Dedifferentiated amniotic fluid mesenchymal stem cell (primary cell): ENCODE measurements around the gene CELSR2.
"Not testable (repeated sequence)": the region's sequence is repeated elsewhere in the genome, so short reads cannot be mapped to it uniquely, and the experiment has no call there.

Experiments used
- DNase-seq: peaks from one replicate; pipeline ENCODE4 v3.0.0-alpha.2; 2016; ENCODE audit errors: extremely low spot score

Gene CELSR2, protein sequence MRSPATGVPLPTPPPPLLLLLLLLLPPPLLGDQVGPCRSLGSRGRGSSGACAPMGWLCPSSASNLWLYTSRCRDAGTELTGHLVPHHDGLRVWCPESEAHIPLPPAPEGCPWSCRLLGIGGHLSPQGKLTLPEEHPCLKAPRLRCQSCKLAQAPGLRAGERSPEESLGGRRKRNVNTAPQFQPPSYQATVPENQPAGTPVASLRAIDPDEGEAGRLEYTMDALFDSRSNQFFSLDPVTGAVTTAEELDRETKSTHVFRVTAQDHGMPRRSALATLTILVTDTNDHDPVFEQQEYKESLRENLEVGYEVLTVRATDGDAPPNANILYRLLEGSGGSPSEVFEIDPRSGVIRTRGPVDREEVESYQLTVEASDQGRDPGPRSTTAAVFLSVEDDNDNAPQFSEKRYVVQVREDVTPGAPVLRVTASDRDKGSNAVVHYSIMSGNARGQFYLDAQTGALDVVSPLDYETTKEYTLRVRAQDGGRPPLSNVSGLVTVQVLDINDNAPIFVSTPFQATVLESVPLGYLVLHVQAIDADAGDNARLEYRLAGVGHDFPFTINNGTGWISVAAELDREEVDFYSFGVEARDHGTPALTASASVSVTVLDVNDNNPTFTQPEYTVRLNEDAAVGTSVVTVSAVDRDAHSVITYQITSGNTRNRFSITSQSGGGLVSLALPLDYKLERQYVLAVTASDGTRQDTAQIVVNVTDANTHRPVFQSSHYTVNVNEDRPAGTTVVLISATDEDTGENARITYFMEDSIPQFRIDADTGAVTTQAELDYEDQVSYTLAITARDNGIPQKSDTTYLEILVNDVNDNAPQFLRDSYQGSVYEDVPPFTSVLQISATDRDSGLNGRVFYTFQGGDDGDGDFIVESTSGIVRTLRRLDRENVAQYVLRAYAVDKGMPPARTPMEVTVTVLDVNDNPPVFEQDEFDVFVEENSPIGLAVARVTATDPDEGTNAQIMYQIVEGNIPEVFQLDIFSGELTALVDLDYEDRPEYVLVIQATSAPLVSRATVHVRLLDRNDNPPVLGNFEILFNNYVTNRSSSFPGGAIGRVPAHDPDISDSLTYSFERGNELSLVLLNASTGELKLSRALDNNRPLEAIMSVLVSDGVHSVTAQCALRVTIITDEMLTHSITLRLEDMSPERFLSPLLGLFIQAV (N-terminal part only)

DNA sequence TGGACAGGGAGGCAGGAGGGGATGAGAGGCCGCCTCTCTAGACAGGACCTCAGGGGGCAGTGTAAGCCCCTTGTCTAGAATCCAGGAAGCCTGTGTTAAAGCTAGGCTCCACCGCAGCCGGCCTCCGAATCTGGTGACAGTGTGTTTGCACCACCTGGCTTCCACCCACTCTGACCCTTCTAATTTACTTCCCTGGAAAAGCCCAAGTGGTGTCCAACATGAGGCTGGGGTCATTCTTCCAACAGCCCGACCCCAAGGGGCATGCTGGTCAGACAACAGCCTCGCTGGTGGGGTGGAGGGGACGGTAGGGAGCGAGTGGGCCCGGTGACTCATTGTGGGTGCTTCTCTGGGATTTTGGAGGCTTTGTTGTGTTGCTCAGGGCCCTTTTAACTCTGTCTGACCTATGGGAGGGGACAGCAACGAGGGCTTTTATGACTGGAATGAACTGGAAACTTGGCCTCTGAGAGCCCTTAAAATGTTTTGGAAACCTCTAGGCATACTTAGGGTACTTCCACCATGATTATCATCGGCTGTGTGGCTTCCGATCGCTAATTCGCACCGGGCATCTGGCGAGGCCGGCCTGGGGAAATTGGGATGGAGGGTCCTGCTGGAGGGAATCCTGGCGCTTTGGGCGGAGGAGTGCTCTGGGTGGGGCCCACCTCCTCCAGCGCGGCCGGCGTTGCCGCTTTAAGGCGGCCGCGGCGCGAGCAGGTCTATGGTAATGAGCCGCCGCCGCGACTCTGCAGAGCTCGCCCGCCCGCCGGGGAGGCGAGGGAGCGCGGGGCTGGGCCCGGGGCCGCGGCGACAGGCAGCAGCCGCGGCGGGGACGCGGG, at the start of gene CELSR2:
CELSR2 (plus strand) TSS at position 743 of the 833 bp plus-strand sequence. CDS start 541 bp downstream, outside the sequence.
- no peak for DNase-seq

DNA sequence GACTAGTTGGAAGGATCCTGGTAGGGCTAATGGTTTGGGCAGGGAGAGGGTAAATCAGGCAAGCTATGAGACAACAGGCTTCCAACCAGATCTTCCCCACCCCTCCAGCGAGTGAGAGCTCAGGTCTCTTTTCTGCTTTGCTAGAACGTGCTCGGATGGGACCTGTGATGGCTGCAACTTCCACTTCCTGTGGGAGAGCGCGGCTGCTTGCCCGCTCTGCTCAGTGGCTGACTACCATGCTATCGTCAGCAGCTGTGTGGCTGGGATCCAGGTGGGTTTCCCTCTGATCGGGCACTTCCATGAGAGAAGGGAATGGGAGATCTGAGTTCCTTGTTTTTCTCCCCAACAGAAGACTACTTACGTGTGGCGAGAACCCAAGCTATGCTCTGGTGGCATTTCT, 49.6 kb upstream of the CELSR2 start:
- no peak for DNase-seq

DNA sequence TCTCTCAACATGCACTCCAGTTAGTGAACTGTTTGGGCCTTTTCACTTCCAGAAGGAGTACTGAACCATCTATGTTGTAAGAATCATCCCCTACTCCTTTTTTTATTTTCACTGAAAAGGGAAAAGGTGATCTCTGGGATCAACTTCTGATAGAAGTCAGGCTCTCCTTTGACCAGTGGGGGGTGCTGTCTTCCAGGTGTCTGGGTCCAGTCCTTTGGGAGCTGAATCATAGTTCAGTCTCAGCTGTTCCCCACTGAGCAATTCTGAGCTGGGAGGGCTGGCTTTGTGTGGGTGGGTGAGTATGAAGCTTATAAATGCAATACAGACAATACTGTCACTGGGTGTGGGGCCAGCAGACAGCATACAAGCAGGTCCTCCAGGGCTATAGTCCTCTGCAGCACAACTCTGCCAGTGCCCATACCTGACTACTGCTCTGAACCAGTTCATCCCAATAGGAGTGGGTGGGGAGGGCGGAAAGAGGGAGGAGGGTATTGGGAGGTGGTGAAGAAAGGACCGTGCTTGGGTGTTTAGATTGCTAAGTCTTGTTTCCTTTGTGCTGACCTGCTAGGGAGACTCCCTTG, 48.1 kb upstream of the CELSR2 start:
- DNase-seq, result peak; percentile 84

DNA sequence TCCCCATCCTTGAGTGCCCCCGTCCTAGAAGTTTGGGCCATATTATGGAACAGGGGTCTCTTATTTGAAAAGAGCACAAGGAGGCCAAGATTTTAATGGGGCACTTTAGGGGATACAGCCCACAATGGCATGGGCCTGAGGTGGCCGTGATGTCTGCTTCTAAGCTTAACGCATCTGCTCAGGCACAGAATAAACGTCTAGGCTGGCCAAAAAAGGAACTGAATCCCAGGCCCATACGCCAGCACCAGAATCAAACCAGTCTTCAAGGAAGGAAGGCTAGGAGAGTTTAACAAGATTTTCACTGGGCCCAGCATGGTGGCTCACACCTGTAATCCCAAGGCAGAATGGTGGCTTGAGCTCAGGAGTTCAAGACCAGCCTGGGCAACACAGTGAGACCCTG, 44.9 kb upstream of the CELSR2 start:
- DNase-seq, result no peak

DNA sequence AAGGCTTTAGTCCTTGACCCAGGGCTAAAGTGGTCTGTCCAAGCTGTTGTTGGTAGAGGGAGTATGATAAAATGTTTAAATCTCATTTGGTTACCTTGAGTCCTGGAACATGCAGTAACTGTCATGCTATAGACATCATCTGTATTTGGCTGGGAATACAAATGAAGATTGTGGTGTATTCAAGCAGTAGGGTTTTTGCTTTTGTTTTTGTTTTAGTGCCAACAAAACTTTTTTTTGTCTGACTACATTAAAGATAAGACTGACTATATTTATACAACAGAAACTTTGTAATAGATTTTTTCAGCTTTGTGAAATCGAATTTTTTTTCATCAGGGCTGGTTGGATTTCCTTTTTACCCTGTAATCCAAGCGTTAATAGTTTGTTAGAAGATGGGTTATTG, 43.0 kb upstream of the CELSR2 start:
- no peak for DNase-seq

DNA sequence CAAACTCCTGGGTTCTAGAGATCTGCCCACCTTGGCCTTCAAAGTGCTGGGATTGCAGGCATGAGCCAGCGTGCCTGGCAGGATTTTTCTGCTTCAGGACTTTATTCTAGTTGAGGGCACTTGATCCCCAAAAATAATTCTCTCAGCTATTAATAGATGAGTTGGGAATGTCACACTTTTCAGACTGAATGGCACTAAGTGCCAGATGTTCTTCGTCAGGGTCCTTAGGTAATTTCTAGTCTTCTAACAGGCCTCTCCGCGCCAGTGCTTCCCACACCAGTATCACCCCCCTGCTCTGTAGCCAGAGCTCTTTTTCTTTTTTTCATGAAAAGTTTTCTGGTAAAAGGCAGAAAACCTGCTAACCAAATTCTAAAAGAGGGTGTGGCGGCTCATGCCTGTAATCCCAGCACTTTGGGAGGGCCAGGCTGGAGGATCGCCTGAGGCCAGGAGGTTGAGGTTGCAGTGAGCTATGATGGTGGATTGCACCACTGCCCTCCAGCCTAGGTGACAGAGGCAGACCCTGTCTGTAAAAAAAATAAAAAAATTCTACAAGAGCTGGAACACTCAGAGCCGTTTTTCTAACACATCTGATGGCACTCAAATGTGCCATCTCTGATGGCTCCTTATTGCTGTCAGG, 41.8 kb upstream of the CELSR2 start:
- DNase-seq, result no peak

DNA sequence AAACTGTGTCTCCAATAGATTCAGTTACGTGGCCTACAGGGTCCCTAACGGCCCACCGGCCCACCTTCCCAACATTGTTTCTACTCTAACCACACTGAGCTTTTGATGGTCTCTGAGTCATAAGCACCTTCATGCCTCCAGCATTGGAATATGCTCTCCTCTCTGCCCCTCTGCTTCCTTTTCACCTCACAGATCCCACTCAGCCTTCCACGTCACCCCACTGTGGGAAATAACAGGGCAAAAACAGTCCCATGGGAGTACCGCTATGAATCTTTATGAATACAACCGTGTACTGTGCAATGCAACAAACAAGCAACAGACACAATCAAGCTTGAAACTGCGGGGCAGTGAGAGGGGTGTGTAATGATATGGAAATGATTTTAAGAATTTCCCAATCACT, 40.9 kb upstream of the CELSR2 start:
- DNase-seq, result no peak

DNA sequence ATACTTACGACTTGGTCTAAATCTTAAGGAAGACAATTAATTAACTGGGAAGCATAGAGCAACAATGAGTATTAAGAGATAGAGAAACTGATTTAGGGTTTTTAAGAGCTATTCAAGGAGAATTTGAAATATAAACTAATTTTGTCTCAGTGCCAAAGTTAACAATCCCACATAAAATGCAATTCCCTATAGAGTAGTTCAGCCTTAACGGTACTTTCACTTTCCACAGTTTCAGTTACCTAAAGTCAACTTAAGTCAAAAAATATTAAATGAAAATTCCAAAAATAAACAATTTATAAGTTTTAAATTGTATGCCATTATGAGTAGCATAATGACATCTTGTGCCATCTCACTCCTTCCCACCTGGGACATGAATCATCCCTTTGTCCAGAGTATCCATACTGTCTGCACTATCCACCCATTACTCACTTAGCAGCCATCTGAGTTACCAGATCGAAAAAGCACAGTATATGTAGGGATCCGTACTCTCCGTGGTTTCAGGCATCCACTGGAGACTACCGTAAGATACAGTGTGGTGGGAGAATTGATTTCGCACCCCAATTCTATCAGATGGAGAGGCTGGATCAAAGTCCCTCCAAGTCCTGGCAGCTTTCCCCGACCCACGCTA, 40.4 kb upstream of the CELSR2 start:
- no peak for DNase-seq

DNA sequence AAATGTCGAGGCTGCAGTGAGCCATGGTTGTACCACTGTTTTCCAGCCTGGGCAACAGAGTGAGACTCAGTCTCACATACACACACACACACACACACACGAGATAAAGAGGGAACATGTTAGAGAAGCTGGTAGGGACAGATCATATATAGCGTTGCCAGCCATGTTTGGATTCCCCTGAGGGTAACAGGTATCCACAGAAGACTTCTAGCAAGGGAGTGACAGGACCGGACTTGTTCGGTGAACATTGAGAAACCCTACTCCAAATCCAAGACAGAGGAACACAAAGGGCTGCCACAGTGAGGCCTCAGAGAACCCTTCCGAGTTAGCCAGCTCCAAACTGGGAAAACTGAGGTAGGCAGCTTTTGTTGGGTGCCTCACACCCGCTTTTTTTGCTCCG, 39.3 kb upstream of the CELSR2 start:
- DNase-seq, result no peak

DNA sequence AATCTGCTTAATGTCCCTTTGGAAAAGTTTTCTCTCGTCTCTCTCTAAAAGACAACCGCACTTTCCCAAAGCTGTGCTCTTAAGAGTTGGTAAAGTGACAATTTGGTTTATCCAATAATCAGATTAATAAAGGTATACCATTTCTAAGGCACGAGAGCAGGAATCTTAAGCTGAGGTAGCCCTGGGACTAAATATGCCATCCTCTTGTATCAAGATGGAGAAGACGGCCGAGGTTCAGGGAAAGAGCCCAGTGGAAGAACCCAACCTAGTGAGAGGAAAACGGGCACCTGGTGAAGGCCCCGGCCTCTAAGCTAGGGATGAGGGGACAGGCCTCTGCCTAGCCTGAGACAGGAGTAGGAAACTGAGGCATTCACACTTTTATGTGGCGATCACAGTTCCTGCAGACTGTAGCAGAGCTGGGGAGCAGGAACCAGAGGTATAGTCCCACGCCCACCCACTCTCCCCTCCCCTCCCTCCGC, 36.0 kb upstream of the CELSR2 start:
- DNase-seq, result no peak

DNA sequence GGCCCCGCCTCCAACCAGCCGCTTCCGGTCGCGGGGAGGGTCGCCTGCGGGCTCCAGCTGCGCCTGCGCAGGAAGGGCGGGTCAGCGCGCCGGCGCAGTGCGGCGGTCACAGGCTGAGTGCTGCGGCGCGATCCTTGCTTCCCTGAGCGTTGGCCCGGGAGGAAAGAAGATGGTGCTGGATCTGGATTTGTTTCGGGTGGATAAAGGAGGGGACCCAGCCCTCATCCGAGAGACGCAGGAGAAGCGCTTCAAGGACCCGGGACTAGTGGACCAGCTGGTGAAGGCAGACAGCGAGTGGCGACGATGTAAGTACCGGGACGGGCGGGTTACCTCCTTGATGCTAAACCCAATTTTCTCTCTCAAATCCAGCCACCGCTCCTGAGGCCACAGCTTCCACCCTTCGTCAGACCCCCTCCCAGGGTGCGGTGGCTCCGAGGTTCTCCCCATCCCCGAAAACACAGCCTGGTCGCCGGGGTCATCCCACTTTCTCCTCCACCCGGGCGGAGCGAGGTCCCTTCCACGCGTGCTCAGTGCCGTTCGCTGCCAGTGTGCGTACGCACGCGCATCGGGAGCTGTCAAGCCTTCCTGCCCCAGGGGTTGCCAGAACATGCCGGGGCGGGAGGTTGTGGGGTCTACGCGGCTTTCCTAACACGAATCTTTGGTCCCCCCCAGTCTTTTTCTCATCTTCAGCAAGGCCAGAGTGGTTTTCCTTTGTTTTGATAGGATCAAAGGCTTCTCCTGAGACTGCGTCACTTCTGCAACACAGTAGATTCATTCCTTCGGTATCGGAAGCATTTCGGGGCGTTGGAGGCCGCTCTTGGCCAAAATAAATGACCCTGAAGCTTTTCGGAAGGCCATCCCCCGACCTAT, 35.3 kb upstream of the CELSR2 start, which contains the start of gene SARS1:
SARS1 (plus strand) TSS at position 95 of the 870 bp plus-strand sequence; CDS start at position 170, 75 bp downstream.
- peak; percentile 76 for DNase-seq

DNA sequence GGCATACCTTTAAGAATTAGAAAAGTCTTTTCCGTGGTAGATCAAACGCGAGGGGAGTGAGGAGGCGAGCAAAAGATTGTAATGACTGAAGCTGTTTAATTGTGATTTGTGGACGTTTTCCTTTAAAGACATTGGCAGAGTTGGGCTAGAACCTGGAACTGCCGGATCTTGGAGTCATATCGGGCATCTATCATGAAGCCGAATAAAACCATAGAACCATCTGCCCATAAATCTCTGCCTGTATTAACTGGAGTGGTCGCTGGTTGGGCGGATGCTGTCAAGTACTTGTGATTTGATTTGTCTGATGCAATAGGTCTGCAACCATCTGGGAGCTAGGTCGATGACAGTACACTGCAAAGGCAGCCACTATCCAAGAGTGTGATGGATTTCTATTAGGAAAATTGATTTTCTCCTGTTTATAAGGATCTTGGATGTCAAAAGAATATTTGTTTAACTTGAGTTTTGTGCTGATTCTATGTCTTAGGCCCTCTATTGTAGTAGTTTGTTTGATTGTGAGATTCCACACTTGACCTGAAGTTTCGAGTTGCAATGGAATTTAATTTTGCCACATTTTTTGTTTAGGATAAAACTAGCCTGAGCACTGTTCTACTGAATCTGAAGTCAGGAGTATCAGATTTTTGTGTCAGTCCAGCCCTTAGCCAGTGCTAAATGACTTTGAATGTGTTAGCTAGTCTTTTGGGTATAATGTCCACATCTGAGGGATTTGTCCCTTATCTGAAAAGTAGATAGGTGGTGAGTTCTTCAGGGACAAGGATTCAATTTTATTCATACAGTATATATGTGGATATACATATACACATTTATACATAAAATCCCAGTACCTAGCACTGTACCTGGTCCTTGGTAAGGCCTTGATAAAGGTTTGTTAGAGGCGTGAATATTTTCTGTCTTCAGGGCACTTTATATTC, 34.4 kb upstream of the CELSR2 start:
- peak; percentile 97 for DNase-seq

DNA sequence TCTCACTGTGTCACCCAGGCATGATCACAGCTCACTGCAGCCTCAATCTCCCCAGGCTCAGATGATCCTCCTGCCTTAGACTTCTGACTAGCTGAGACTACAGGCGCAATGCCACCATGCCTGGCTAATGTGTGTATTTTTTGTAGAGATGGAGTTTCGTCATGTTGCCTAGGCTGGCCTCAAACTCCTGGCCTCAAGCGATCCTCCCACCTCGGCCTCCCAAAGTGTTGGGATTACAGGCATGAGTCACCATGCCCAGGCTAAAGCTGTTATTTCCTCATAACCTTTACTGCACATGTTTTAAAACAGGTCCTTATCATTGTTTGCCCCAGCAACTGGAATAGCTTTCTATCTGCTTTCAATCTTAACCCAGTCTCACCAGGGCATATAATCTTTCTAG, 32.7 kb upstream of the CELSR2 start:
- DNase-seq, result no peak

DNA sequence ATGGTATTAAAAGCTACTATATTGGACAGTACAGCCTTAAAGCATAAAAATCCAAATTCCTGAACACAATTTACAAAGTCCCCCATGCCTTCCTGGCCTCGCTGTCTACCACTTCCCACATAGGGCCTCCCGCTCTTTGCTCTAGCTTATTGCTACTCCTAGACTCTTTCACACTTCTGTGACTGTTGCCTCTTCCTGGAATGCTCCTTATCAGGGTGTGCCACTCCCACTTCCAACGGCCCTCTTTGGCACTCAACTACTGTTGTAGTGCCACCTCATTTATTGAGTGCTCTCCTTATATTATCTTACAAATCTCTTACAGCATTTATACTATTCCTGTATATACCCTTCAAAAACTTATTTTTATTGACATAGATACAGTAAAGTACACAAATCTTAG, 30.8 kb upstream of the CELSR2 start:
- no peak for DNase-seq

DNA sequence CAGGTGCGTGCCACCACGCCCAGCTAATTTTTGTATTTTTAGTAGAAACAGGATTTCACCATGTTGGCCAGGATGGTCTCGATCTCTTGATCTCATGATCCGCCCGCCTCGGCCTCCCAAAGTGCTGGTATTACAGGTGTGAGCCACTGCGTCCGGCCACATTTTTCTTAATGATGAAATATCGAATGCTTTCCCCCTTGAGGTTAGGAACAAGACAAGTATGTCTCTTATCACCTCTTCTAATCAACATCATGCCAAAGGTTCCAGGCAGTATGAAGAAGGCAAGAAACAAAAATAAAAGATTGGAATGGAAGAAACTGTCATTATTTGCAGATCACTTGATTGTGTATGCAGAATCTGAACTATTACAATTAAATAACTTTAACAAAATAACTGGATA, 28.1 kb upstream of the CELSR2 start:
- DNase-seq, result not testable (repeated sequence)

DNA sequence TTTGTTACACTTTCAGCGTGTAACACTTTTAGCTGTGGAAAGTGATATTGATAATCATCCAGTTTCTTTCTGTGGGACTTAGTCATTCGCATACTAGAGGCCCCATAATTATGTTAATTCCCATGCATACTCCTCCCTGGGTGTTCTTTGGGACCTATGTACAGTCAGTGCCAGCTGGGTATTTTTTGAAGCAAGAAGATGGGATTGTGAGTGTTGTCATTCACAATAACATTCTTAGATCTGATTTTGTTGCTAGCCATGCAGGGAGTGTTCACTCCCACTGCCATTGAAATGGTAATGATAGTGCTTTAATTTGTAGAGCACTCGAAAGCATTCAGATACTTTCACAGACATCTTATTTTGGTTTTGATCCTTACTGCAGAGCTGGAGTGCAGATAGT, 24.0 kb upstream of the CELSR2 start:
- no peak for DNase-seq

DNA sequence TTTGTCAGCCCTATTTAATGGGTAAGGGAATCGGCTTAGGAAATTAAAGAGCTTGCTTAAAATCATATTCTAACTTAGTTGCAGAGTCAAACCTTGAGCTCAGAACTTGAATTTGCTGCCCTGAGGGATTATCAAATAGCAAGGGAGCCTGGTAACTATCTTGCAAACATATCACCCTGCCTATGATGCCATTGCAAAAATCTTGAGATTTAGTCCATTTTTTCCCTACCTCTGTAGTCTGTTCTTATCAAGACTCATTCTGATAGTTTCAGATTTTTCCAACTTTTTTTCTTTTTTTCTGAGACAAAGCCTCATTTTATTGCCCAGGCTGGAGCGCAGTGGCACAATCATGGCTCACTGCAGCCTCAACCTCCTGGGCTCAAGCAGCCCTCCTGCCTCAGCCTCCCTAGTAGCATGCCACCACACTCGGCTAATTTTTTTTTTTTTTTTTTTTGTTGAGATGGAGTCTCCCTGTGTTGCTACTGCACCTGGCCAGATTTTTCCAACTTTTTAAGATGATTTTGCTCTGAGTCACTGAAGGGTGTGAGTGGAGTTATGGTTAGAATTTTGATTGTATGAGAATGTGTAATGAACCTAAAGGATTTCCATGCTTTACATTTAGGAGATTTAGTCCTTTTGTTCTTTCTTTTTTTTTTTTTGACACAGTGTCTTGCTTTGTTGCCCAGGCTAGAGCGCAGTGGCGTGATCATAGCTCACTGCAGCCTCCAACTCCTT, 23.5 kb upstream of the CELSR2 start:
- no peak for DNase-seq
